Stimulated activated CD8-positive, alpha-beta memory T cell treated with anti-CD3 and anti-CD28 coated beads, Interleukin-12 subunit alpha, Interleukin-12 subunit beta, amount 100 ng/mL, for 1 hour (primary cell): Measurements from ENCODE around the gene PLA2G2F.

ENCODE experiments used
- DNase-seq: peaks from one replicate; pipeline ENCODE4 v3.0.0-alpha.2; 2020; ENCODE audit warnings: low read depth

The PLA2G2F gene

GRCh38 chr1:20191266-20191825, 52.2 kb downstream of the PLA2G2F start:
- no peak for DNase-seq

GRCh38 chr1:20192364-20192763, 53.2 kb downstream of the PLA2G2F start:
- no peak for DNase-seq

GRCh38 chr1:20192871-20193411, 53.8 kb downstream of the PLA2G2F start:
- no peak for DNase-seq

- DNase-seq: no peak
These were observed 55.1 kb downstream of the PLA2G2F start for GRCh38 chr1:20194224-20194623.

- DNase-seq: peak; percentile 45
These were observed 55.8 kb downstream of the PLA2G2F start for GRCh38 chr1:20194757-20195461.

GRCh38 chr1:20195462-20195780, 56.3 kb downstream of the PLA2G2F start:
- no peak for DNase-seq

GRCh38 chr1:20197329-20197791, 58.2 kb downstream of the PLA2G2F start:
- no peak for DNase-seq

- no peak for DNase-seq
These were observed 59.2 kb downstream of the PLA2G2F start for GRCh38 chr1:20198296-20198695.

- DNase-seq: no peak
These were observed 59.8 kb downstream of the PLA2G2F start for GRCh38 chr1:20198918-20199317.

GRCh38 chr1:20199403-20199802, 60.3 kb downstream of the PLA2G2F start:
- DNase-seq: no peak

GRCh38 chr1:20199840-20200239, 60.7 kb downstream of the PLA2G2F start:
- DNase-seq: no peak
